Muscle of back (tissue), 11 donors: ENCODE data around the gene IRS2. TPM values are rescaled to one million over a fixed set of nuclear protein-coding genes. Genes with fewer than 3 reads are reported as not detected.

ENCODE experiments used
- DNase-seq, 3 donors: peaks; one replicate each; pipeline versions ENCODE4 v3.0.0 to v3.0.0-alpha.2; 2013
- polyA plus RNA-seq, 10 donors: library from polyadenylated mRNA; unstranded; fragments of 120-200 nt; gene quantifications; one replicate each; pipeline ENCODE4 v1.2.1, GENCODE V29; 2013; ENCODE audit not compliant: insufficient read length in 10 of 10

IRS2 gene
- polyA plus RNA-seq, 10 donors, result 1.7 to 4.5 (median 3.3) TPM

- DNase-seq, result no peak
These were observed 80.2 kb downstream of the IRS2 start for GRCh38 chr13:109706015-109706715.

DNA sequence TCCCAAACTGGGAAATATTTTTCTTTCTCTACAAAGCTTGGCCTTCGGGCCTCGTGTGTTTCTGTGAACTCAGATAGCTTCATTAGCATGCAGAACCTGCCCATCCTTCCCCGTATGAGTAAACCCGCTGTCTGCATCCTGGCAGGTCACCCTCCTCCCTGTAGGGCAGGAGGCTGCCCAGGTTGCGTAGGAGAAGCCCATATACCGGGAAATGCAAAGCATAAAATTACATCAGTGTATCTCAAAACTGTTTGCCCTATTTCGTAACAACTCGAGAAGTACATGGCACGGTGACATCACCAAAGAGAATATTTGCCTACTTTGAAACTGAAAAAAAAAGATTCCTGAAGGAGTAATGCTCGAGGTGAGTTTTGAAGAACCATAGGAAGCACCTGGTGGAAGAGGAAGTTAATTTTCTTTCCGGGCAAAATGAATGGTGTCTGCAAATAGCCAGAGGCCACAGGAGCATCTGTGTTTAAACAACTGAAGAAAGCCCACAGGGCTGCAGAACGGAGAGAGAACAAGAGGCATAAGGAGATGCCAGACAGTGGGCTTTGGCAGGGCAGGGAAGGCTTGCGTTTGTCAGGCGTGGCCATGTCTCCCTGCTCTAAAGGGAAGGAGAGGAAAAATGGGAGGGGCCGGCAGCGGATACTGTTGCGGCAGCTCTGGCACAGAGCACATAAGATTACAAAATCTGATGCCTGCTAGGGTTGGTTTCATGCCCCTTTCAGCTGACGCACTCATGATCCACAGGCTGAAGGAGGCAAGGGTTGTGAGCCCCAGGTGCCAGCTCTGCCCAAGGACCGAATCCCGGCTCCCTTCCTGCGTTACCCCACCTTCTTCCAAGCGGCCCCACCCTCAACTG lies 81.4 kb downstream of the IRS2 start:
- no peak for DNase-seq

DNA sequence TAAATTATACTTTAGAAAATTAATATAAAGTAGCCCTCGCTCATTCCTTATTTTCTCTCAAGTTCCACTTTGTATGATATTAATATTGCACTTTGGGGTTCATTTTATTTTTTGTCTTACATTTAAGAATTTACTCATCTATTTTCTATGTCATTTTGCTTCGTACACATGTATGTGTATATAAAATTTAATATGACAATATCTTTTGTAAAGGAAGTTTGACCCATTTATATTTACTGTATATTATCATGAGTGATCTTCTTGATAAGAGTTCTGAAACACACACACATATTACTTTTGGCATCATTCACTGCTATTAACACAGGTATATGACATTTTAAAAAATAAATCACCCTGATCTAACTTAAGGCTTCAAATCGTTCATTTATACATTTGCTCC lies 83.1 kb downstream of the IRS2 start:
- no peak for DNase-seq
